ENCODE results near the gene PRKAR2B.

The PRKAR2B gene

GRCh38 chr7:107209565-107209964, 165.1 kb downstream of the PRKAR2B start:
- no peaks in the 10 kb centered on the region for H3K9me3 ChIP-seq (ENCODE audit: insufficient read depth, low read depth, low read length)
- H3K4me3 ChIP-seq (ENCODE audit: low read length) = no peak overlapping the region
- H3K27me3 ChIP-seq (ENCODE audit: insufficient read depth, low read length) = no peaks in the 10 kb centered on the region
- H3K36me3 ChIP-seq (ENCODE audit: insufficient read depth, low read depth, low read length) = peaks cover 15% of the 10 kb centered on the region
- no peak overlapping the region for H3K27ac ChIP-seq (ENCODE audit: low read length)
- H3K9ac ChIP-seq (ENCODE audit: low read depth, low read length) = no peak overlapping the region
- no peaks in the 10 kb centered on the region for H3K4me1 ChIP-seq (ENCODE audit: insufficient read depth, low read length)

- H3K27me3 ChIP-seq (ENCODE audit: insufficient read depth, low read length) = no peaks in the 10 kb centered on the region
- no peaks in the 10 kb centered on the region for H3K9me3 ChIP-seq (ENCODE audit: insufficient read depth, low read depth, low read length)
- H3K9ac ChIP-seq (ENCODE audit: low read depth, low read length) = no peak overlapping the region
- no peak overlapping the region for H3K4me3 ChIP-seq (ENCODE audit: low read length)
- H3K27ac ChIP-seq (ENCODE audit: low read length) = no peak overlapping the region
- peaks cover 15% of the 10 kb centered on the region for H3K36me3 ChIP-seq (ENCODE audit: insufficient read depth, low read depth, low read length)
- H3K4me1 ChIP-seq (ENCODE audit: insufficient read depth, low read length) = no peaks in the 10 kb centered on the region
Observed at GRCh38 chr7:107210400-107210799, 165.9 kb downstream of the PRKAR2B start.

Measured in iPS-20b (cell line).